Left ventricle myocardium inferior (tissue), 1 donor: ENCODE results near the gene SPTB. TPM values are rescaled to one million over a fixed set of nuclear protein-coding genes. Genes with fewer than 3 reads are reported as not detected.

Experiments
- DNase-seq: peaks from one replicate; pipeline ENCODE4 v3.0.0-alpha.2; 2020
- H3K27ac ChIP-seq: fragments of 200-600 bp; replicated peaks from 2 replicates; pipeline ENCODE4 v1.8.0; 2021
- H3K27me3 ChIP-seq: fragments of 200-600 bp; 2 replicates; pipeline ENCODE4 v1.8.0; 2021; ENCODE audit warnings: low read depth
- H3K36me3 ChIP-seq: fragments of 200-600 bp; 2 replicates; pipeline ENCODE4 v1.8.0; 2021
- H3K4me1 ChIP-seq: fragments of 200-600 bp; 2 replicates; pipeline ENCODE4 v1.8.0; 2021
- H3K4me3 ChIP-seq: fragments of 200-600 bp; 2 replicates; pipeline ENCODE4 v1.8.0; 2021; ENCODE audit warnings: mild to moderate bottlenecking, moderate library complexity
- H3K9me3 ChIP-seq: fragments of 200-600 bp; replicated peaks from 2 replicates; pipeline ENCODE4 v1.8.0; 2021
- intact Hi-C: fragments of 100-400 bp; cut with micrococcal nuclease; formaldehyde crosslinking; loops from one replicate; pipeline ENCODE4 v1.11.0; 2022
- total RNA-seq: library from RNA; stranded (reverse); fragmentation: NEBNext Ultra II Directional; extraction: Animal tissue kit (Norgen Biotek cat#: 25700); gene quantifications from one replicate; pipeline ENCODE4 v1.2.1, GENCODE V29; 2021
- TF ChIP-seq, protein P1 (sequence below): fragments of 200-600 bp; IDR thresholded peaks from 2 replicates; pipeline ENCODE4 v1.8.0; 2021; ENCODE audit warnings: antibody characterized with exemption, mild to moderate bottlenecking, borderline replicate concordance
- donor health status: DM: no; HTN: yes; CAD: no; lungs with severe emphysema.

SPTB gene
- total RNA-seq, 1 donor from 2014 or later = 82.2 TPM

DNA sequence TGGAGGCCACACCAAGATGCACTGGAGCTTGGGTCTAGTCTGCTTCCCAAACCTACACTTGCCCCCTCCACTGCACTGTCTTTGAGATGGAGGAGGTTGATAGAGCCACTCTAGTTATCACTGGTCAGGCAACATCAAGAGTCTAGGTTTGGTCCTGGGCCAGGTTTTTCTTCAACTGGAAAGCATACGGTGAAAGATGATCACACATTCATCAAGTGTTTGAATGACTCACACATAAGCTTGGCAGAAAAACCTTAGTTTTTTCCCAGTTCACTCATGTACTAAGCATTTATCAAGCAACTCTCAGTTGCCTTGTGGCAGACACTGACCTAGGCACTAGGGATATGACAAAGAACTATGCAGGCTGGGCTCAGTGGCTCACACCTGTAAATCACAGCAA lies 91.0 kb downstream of the SPTB start:
- intact Hi-C loops = no loop called here
- peaks cover 8% of the 10 kb centered on the region for H3K4me1 ChIP-seq
- DNase-seq = no peak
- TF ChIP-seq, protein P1, sequence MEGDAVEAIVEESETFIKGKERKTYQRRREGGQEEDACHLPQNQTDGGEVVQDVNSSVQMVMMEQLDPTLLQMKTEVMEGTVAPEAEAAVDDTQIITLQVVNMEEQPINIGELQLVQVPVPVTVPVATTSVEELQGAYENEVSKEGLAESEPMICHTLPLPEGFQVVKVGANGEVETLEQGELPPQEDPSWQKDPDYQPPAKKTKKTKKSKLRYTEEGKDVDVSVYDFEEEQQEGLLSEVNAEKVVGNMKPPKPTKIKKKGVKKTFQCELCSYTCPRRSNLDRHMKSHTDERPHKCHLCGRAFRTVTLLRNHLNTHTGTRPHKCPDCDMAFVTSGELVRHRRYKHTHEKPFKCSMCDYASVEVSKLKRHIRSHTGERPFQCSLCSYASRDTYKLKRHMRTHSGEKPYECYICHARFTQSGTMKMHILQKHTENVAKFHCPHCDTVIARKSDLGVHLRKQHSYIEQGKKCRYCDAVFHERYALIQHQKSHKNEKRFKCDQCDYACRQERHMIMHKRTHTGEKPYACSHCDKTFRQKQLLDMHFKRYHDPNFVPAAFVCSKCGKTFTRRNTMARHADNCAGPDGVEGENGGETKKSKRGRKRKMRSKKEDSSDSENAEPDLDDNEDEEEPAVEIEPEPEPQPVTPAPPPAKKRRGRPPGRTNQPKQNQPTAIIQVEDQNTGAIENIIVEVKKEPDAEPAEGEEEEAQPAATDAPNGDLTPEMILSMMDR = no peak
- H3K36me3 ChIP-seq = peaks cover 43% of the 10 kb centered on the region
- no peak overlapping the region for H3K4me3 ChIP-seq
- no peaks in the 10 kb centered on the region for H3K27me3 ChIP-seq
- no peak overlapping the region for H3K27ac ChIP-seq
- H3K9me3 ChIP-seq = no peaks in the 10 kb centered on the region

DNA sequence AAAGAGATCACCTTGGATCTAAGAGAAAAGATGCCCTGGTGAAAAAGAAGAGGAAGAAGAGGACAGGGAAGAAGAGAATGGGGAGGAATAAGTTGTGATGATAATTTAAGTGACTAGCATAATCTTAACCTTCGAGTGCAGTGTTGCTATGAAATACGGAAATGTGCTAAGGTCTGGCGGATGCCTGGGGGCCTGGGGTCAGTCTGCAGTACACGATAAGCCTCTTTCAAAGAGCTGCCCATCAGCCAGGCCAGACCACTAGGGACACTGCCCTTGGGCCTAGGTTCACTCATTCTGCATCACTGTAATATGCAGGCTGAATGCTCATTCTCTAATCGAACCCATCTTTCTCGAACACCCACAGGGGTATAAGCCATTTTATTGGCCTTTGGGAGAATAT lies 92.1 kb downstream of the SPTB start:
- TF ChIP-seq, protein P1 = no peak
- DNase-seq = no peak

DNA sequence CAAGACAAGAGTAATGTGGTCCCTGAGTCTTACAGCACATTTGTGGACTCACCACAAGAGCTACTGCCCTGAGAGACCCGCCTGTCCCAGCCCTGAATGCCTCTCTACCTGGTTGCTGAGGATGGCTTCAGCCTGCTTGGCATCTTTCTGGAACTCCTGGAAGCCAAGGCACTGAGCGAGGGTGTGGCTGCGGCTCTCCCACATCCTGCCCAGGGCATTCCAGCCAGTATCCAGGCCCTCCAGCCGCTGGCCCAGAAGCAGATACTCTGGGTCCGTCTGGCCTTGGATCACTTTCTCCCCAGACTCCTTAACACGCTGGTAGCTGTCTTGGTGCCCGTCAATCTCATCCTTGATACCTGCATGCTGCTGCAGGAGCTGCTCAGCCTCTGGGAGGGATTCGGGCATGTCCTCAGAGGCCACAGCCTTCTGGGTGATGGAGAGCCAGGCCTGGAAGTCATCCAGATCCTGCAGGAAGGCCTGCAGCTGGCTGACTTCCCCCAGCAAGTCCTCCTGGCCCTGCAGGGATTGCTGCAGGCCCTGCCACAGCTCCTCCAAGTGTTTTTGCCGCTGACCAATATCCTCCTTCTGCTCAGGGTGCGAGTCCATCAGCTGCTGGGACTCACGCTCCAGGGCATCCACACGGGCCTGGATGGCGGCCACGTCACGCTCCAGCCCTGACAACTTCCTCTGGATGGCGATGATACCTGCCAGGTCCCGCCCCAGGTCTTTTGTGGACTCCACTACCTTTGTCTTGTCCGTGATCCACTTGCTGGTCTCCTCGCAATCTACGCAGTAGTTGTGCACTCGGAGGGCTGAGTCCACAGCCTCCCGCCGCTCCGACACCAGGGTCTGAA lies 93.2 kb downstream of the SPTB start:
- Histone ChIP-seq H3K9me3 (no peaks in the 10 kb centered on the region), H3K36me3 (peaks cover 31% of the 10 kb centered on the region), H3K4me1 (peaks cover 8% of the 10 kb centered on the region), H3K27me3 (no peaks in the 10 kb centered on the region), H3K4me3 (no peak overlapping the region), H3K27ac (no peak overlapping the region)
- intact Hi-C loops = no loop called here
- no peak for DNase-seq
- TF ChIP-seq, protein P1 = no peak

More for the DNA sequence above, 92.1 kb downstream of the SPTB start:
- intact Hi-C loops = no loop called here
- H3K4me3 ChIP-seq = no peak overlapping the region
- H3K4me1 ChIP-seq = peaks cover 8% of the 10 kb centered on the region
- peaks cover 34% of the 10 kb centered on the region for H3K36me3 ChIP-seq
- H3K27ac ChIP-seq = no peak overlapping the region
- H3K9me3 ChIP-seq = no peaks in the 10 kb centered on the region
- H3K27me3 ChIP-seq = no peaks in the 10 kb centered on the region

DNA sequence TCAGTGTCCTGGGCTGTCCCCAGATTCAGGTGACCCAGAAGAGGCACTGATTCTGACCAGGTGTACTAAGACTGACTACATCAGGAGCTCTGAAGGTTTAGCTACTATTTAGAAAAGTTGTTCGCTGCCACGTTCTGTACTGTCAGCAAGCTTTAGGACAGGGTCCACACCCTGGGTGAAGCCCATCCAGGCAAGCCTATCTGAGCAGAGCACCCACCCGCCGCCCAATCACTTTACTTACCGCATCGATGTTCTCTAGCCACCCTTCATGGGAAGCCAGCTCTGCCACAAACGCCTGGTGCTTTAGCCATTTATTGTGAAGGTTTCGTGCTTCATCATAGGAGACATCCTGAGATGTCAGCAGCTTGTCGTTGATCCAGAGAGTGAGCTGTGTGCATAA lies 95.7 kb downstream of the SPTB start:
- H3K27ac ChIP-seq = no peak overlapping the region
- peaks cover 19% of the 10 kb centered on the region for H3K4me1 ChIP-seq
- intact Hi-C loops = no loop called here
- H3K9me3 ChIP-seq = no peaks in the 10 kb centered on the region
- no peak overlapping the region for H3K4me3 ChIP-seq
- TF ChIP-seq, protein P1 = no peak
- no peak for DNase-seq
- peaks cover 27% of the 10 kb centered on the region for H3K36me3 ChIP-seq
- H3K27me3 ChIP-seq = no peaks in the 10 kb centered on the region

DNA sequence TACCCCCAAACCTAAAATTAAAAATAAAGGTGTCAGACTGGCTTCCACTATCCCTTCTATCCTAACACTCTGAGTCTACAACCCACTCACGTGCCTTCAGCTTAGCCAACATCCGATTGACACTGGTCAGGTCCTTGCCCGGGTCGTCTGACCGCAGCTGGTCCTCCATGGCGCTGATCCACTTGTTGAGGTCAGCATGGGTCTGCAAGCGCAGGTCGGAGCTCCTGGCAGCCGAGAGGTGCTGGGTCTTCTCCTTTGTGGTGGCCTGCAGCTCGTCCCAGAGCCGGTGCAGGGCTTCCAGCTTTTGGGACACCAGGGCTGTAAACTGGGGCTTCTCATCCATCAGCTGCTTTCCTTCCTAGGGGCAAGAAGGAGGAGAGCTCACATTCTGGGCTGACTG lies 97.5 kb downstream of the SPTB start:
- Histone ChIP-seq H3K27ac (no peak overlapping the region), H3K9me3 (no peaks in the 10 kb centered on the region), H3K27me3 (no peaks in the 10 kb centered on the region), H3K4me3 (no peak overlapping the region), H3K36me3 (peaks cover 27% of the 10 kb centered on the region), H3K4me1 (peaks cover 37% of the 10 kb centered on the region)
- TF ChIP-seq, protein P1 = no peak
- no peak for DNase-seq
- intact Hi-C loops = no loop called here
